SK-N-SH (cell line): ENCODE data around the gene MRM2. TPM values are rescaled to one million over a fixed set of nuclear protein-coding genes. Genes with fewer than 3 reads are reported as not detected.
A peak's percentile ranks its signal among the peaks of the same experiment; 100 is the strongest.

Experiments used
- CTCF ChIA-PET: fragments of 300-600, 350-600 bp; formaldehyde crosslinking; extraction: SDS; loops from one replicate; lab custom pipeline; 2021; lab: Yijun Ruan, JAX
- POLR2A ChIA-PET: fragments of 350-600 bp; sonication (Branson Sonifier 250); formaldehyde crosslinking; extraction: SDS; loops from one replicate; lab custom pipeline; 2020; ENCODE audit warnings: antibody characterized with exemption, inconsistent platforms; lab: Yijun Ruan, JAX
- DNase-seq: peaks from one replicate; pipeline ENCODE4 v3.0.0; 2012
- H2AFZ ChIP-seq: fragments of 200-600 bp; sonication (generic); 2 replicates; pipeline ENCODE4 v1.8.1; 2016; ENCODE audit warnings: antibody characterized with exemption, mild to moderate bottlenecking, low read depth
- H3F3A ChIP-seq: fragments of 200-600 bp; sonication (generic); replicated peaks from 2 replicates; pipeline ENCODE3; 2016; ENCODE audit warnings: antibody characterized with exemption, mild to moderate bottlenecking; ENCODE audit not compliant: insufficient read depth
- H3K27ac ChIP-seq, 2 experiments: fragments of 200-500 bp in 1 of 2; fragments of 200-600 bp in 1 of 2; sonication (Bioruptor generic) in 1 of 2; sonication (generic), shearing (Covaris generic) in 1 of 2; 2 replicates each; pipeline versions ENCODE4 v1.5.1 to v1.6.1; 2014 to 2016; ENCODE audit warnings: low read depth in 2 of 2, inconsistent platforms in 1 of 2, low read length in 1 of 2, mild to moderate bottlenecking in 1 of 2, mixed read lengths in 1 of 2
- H3K27me3 ChIP-seq: fragments of 200-600 bp; sonication (generic), shearing (Covaris generic); 2 replicates; pipeline ENCODE4 v1.6.1; 2016; ENCODE audit warnings: mixed run types; ENCODE audit not compliant: insufficient read depth
- H3K36me3 ChIP-seq, 2 experiments: fragments of 200-500 bp in 1 of 2; fragments of 200-600 bp in 1 of 2; sonication (Bioruptor generic) in 1 of 2; sonication (generic) in 1 of 2; replicated peaks in 1 of 2; 2 replicates each; pipeline versions ENCODE3 to v1.5.1; 2014 to 2016; ENCODE audit warnings: low read length in 1 of 2, mild to moderate bottlenecking in 1 of 2; ENCODE audit not compliant: insufficient read depth in 2 of 2, control insufficient read depth in 1 of 2
- H3K4me1 ChIP-seq, 2 experiments: fragments of 200-500 bp in 1 of 2; fragments of 200-600 bp in 1 of 2; sonication (Bioruptor generic) in 1 of 2; sonication (generic), shearing (Covaris generic) in 1 of 2; 2 replicates each; pipeline versions ENCODE4 v1.5.1 to v1.6.1; 2014 to 2016; ENCODE audit warnings: low read depth in 1 of 2, low read length in 1 of 2, mixed run types in 1 of 2; ENCODE audit not compliant: insufficient read depth in 2 of 2, control insufficient read depth in 1 of 2
- H3K4me2 ChIP-seq: fragments of 200-600 bp; sonication (generic), shearing (Covaris generic); 2 replicates; pipeline ENCODE4 v1.6.1; 2017; ENCODE audit warnings: mixed run types
- H3K4me3 ChIP-seq, 2 experiments: fragments of 200-500 bp in 1 of 2; fragments of 200-600 bp in 1 of 2; sonication (Bioruptor generic) in 1 of 2; sonication (generic), shearing (Covaris generic) in 1 of 2; 2 replicates each; pipeline versions ENCODE4 v1.5.1 to v1.8.1; 2014 to 2016; ENCODE audit warnings: low read depth in 2 of 2, inconsistent platforms in 1 of 2, low read length in 1 of 2, mild to moderate bottlenecking in 1 of 2, mixed read lengths in 1 of 2, moderate library complexity in 1 of 2
- H3K79me2 ChIP-seq: fragments of 200-600 bp; sonication (generic); 2 replicates; pipeline ENCODE4 v1.8.1; 2017; ENCODE audit warnings: mild to moderate bottlenecking; ENCODE audit not compliant: insufficient read depth
- H3K9ac ChIP-seq: fragments of 200-600 bp; sonication (generic); 2 replicates; pipeline ENCODE4 v1.6.1; 2017; ENCODE audit warnings: mixed run types
- H3K9me2 ChIP-seq: fragments of 200-600 bp; sonication (generic); 2 replicates; pipeline ENCODE4 v1.6.1; 2017; ENCODE audit warnings: mixed run types
- H3K9me3 ChIP-seq: fragments of 200-600 bp; sonication (generic); 2 replicates; pipeline ENCODE4 v1.6.1; 2017; ENCODE audit warnings: mixed run types, mild to moderate bottlenecking, moderate library complexity
- H4K20me1 ChIP-seq: fragments of 200-600 bp; sonication (generic); 2 replicates; pipeline ENCODE4 v1.6.1; 2017; ENCODE audit warnings: mild to moderate bottlenecking, mixed run types; ENCODE audit not compliant: insufficient read depth
- ELF1 ChIP-seq: IDR thresholded peaks from 2 replicates; pipeline ENCODE4 v1.4.0; 2012
- EP300 ChIP-seq, 2 experiments: IDR thresholded peaks; 2 replicates each; pipeline versions ENCODE4 v1.4.0 to v1.6.1; 2012; ENCODE audit warnings: borderline replicate concordance in 1 of 2, low read depth in 1 of 2, low read length in 1 of 2
- FOXJ3 ChIP-seq: sonication (generic); formaldehyde crosslinking; IDR thresholded peaks from 2 replicates; pipeline ENCODE4 v1.5.1; 2020; ENCODE audit warnings: mild to moderate bottlenecking, missing genetic modification reagents
- IRF3 ChIP-seq: fragments of 150-350 bp; IDR thresholded peaks from 2 replicates; pipeline ENCODE4 v1.6.1; 2016; ENCODE audit warnings: mild to moderate bottlenecking, low read depth, low read length
- NFIC ChIP-seq: IDR thresholded peaks from 2 replicates; pipeline ENCODE4 v1.4.0; 2012; ENCODE audit warnings: borderline replicate concordance
- PBX3 ChIP-seq: IDR thresholded peaks from 2 replicates; pipeline ENCODE4; 2012
- POLR2AphosphoS5 ChIP-seq: IDR thresholded peaks from 2 replicates; pipeline ENCODE4 v1.6.1; 2012; ENCODE audit warnings: low read depth, low read length
- RAD21 ChIP-seq: IDR thresholded peaks from 2 replicates; pipeline ENCODE4 v1.6.1; 2012; ENCODE audit warnings: mild to moderate bottlenecking, low read length
- RCOR1 ChIP-seq: fragments of 150-350 bp; IDR thresholded peaks from 2 replicates; pipeline ENCODE4 v1.6.1; 2017; ENCODE audit warnings: antibody characterized with exemption, low read length
- REST ChIP-seq: IDR thresholded peaks from 2 replicates; pipeline ENCODE4 v1.6.1; 2012; ENCODE audit warnings: mild to moderate bottlenecking, low read depth, low read length, moderate library complexity
- RFX5 ChIP-seq: IDR thresholded peaks from 2 replicates; pipeline ENCODE4 v1.6.1; 2012; ENCODE audit warnings: mild to moderate bottlenecking, improper control_type of control experiment, low read length
- RXRA ChIP-seq: IDR thresholded peaks from 2 replicates; pipeline ENCODE4 v1.4.0; 2012; ENCODE audit warnings: low read depth, mild to moderate bottlenecking, borderline replicate concordance
- SIN3A ChIP-seq: IDR thresholded peaks from 2 replicates; pipeline ENCODE4 v1.6.1; 2012; ENCODE audit warnings: low read depth, mild to moderate bottlenecking, low read length, moderate library complexity, borderline replicate concordance
- SMC3 ChIP-seq: IDR thresholded peaks from 2 replicates; pipeline ENCODE4 v1.6.1; 2012; ENCODE audit warnings: low read depth, low read length, improper control_type of control experiment
- TCF12 ChIP-seq: IDR thresholded peaks from 2 replicates; pipeline ENCODE4 v1.4.0; 2012
- USF1 ChIP-seq: IDR thresholded peaks from 2 replicates; pipeline ENCODE4 v1.4.0; 2012; ENCODE audit warnings: low read depth, borderline replicate concordance
- WGBS: methylation state at CpG from one replicate; pipeline ENCODE4 v1.1.6; 2017; ENCODE audit warnings: low lambda C conversion rate; 5-methylcytosine and 5-hydroxymethylcytosine counted together
- polyA plus RNA-seq, 3 experiments: library from polyadenylated mRNA; depleted of rRNA; stranded (reverse); fragments of >200 nt; gene quantifications; 2 replicates each; pipeline ENCODE4 v1.2.3, GENCODE V29; 2012

Gene MRM2
- polyA plus RNA-seq, 1 of the 3 experiments (the other 2 are of a cell fraction): 30.7 TPM

GRCh38 chr7:2202901-2203765, 38.9 kb downstream of the MRM2 start:
- peaks cover 13 to 33% of the 10 kb centered on the region in 2 experiments for H3K36me3 ChIP-seq
- ChIA-PET CTCF (interaction anchor here (0.7 to 3.8 kb wide), 19 partner anchors 9 to 628 kb away, joined by 3 to 24 read pairs (median 3); no protein-coding TSS in a partner anchor), POLR2A (interaction anchor here (1.0 kb wide), 1 partner anchor 17 kb away, joined by 3 read pairs; no protein-coding TSS in a partner anchor)

GRCh38 chr7:2202361-2202761, 39.6 kb downstream of the MRM2 start:
- no peak overlapping the region for H2AFZ ChIP-seq
- H3K9me3 ChIP-seq: no peaks in the 10 kb centered on the region
- 96% methylated on average over 14 of the region's 14 CpGs for WGBS
- peaks cover 13 to 26% of the 10 kb centered on the region in 2 experiments for H3K36me3 ChIP-seq
- H3K27ac ChIP-seq: no peak overlapping the region; a peak in 1 of 4 replicates
- no peak overlapping the region for H3K9ac ChIP-seq
- peaks cover 4 to 42% of the 10 kb centered on the region in 2 experiments; a peak in 2 of 4 replicates for H3K4me1 ChIP-seq
- ChIA-PET POLR2A (no interaction called here), CTCF (interaction anchor here (0.7 to 3.8 kb wide), 9 partner anchors 9 to 623 kb away, joined by 3 to 24 read pairs (median 3); no protein-coding TSS in a partner anchor)
- no peaks in the 10 kb centered on the region for H3K9me2 ChIP-seq
- H3K4me3 ChIP-seq: no peak overlapping the region
- no peaks in the 10 kb centered on the region for H4K20me1 ChIP-seq
- no peaks in the 10 kb centered on the region for H3F3A ChIP-seq
- H3K4me2 ChIP-seq: no peak overlapping the region
- no peaks in the 10 kb centered on the region for H3K79me2 ChIP-seq
- DNase-seq: peak; percentile 33
- no peaks in the 10 kb centered on the region for H3K27me3 ChIP-seq
- TF ChIP-seq RXRA: no peak
- no peak for TF ChIP-seq RCOR1
- TF ChIP-seq ELF1: no peak
- TF ChIP-seq RAD21: no peak
- TF ChIP-seq REST: no peak
- no peak for TF ChIP-seq POLR2AphosphoS5
- TF ChIP-seq FOXJ3: no peak
- TF ChIP-seq IRF3: no peak
- TF ChIP-seq SIN3A: no peak

More at GRCh38 chr7:2202901-2203765, 38.9 kb downstream of the MRM2 start:
- Histone ChIP-seq H3K9me3 (no peaks in the 10 kb centered on the region), H3K9ac (no peak overlapping the region), H3K79me2 (no peaks in the 10 kb centered on the region), H3K4me3 (no peak overlapping the region), H3K4me1 (peaks cover 4 to 39% of the 10 kb centered on the region in 2 experiments; a peak in 2 of 4 replicates), H3K27ac (peak overlapping the region in 1 of 2 experiments; percentile 80; a peak in 2 of 4 replicates), H3K4me2 (no peak overlapping the region; the same call in 1 of the 2 replicates), H2AFZ (no peak overlapping the region), H3K27me3 (no peaks in the 10 kb centered on the region), H4K20me1 (no peaks in the 10 kb centered on the region), H3F3A (no peaks in the 10 kb centered on the region), H3K9me2 (no peaks in the 10 kb centered on the region)
- 89% methylated on average over 20 of the region's 20 CpGs for WGBS
- peak; percentile 58 for DNase-seq
- TF ChIP-seq RFX5 (no peak), PBX3 (0 out of 2 replicates have a peak, but pooled peaks have one; percentile 39), SMC3 (peak; percentile 32; the same call in 1 of the 2 replicates), RAD21 (peak; percentile 55), TCF12 (peak; percentile 63; the same call in 1 of the 2 replicates), USF1 (no peak), NFIC (peak; percentile 61), EP300 (IDR thresholded peaks at IDR 0.05; ENCODE audit: borderline replicate concordance in 1 of 2, low read depth in 1 of 2, low read length in 1 of 2) (0 out of 4 replicates have a peak, but pooled peaks of 1 of the 2 experiments have one; percentile 10), FOXJ3 (0 out of 2 replicates have a peak, but pooled peaks have one; percentile 16)
